ENCODE data around the gene ST3GAL5.

GRCh38 chr2:85814802-85815550 lies 73.8 kb downstream of the ST3GAL5 start:
- TF ChIP-seq, protein P1, sequence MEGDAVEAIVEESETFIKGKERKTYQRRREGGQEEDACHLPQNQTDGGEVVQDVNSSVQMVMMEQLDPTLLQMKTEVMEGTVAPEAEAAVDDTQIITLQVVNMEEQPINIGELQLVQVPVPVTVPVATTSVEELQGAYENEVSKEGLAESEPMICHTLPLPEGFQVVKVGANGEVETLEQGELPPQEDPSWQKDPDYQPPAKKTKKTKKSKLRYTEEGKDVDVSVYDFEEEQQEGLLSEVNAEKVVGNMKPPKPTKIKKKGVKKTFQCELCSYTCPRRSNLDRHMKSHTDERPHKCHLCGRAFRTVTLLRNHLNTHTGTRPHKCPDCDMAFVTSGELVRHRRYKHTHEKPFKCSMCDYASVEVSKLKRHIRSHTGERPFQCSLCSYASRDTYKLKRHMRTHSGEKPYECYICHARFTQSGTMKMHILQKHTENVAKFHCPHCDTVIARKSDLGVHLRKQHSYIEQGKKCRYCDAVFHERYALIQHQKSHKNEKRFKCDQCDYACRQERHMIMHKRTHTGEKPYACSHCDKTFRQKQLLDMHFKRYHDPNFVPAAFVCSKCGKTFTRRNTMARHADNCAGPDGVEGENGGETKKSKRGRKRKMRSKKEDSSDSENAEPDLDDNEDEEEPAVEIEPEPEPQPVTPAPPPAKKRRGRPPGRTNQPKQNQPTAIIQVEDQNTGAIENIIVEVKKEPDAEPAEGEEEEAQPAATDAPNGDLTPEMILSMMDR (IDR thresholded peaks at IDR 0.05): no peak
- no peak for TF ChIP-seq POLR2A (IDR thresholded peaks at IDR 0.05)
